CD8-positive, alpha-beta memory T cell (primary cell): ENCODE results near the gene SYNGR2. TPM values are rescaled to one million over a fixed set of nuclear protein-coding genes. Genes with fewer than 3 reads are reported as not detected.

ENCODE experiments used
- CTCF ChIA-PET: fragments of 350-600 bp; sonication (Branson Sonifier 250); formaldehyde crosslinking; loops from one replicate; lab custom pipeline; 2021; ENCODE audit warnings: antibody characterized with exemption; lab: Charles Lee
- POLR2A ChIA-PET: fragments of 350-600 bp; sonication (Branson Sonifier 250); formaldehyde crosslinking; loops from one replicate; lab custom pipeline; 2021; ENCODE audit warnings: antibody characterized with exemption; lab: Charles Lee
- DNase-seq, 5 donors: peaks; one replicate each; pipeline versions ENCODE4 v3.0.0 to v3.0.0-alpha.2; 2020 to 2022; ENCODE audit warnings: mixed read lengths in 1 of 5
- H3K27ac ChIP-seq: one replicate; pipeline ENCODE4 v1.7.0; 2013; ENCODE audit warnings: low read depth, mild to moderate bottlenecking, low read length, moderate library complexity
- H3K27me3 ChIP-seq: 2 replicates; pipeline ENCODE4 v1.7.0; 2013; ENCODE audit warnings: low read length, mild to moderate bottlenecking; ENCODE audit not compliant: insufficient read depth, poor library complexity, severe bottlenecking
- H3K36me3 ChIP-seq: 2 replicates; pipeline ENCODE4 v1.7.0; 2013; ENCODE audit warnings: mild to moderate bottlenecking, low read length, moderate library complexity; ENCODE audit not compliant: insufficient read depth
- H3K4me1 ChIP-seq: 2 replicates; pipeline ENCODE4 v1.7.0; 2013; ENCODE audit warnings: mild to moderate bottlenecking, low read length, moderate library complexity; ENCODE audit not compliant: insufficient read depth
- H3K4me3 ChIP-seq: 2 replicates; pipeline ENCODE4 v1.7.0; 2013; ENCODE audit warnings: mild to moderate bottlenecking, low read length
- H3K9me3 ChIP-seq: 2 replicates; pipeline ENCODE4 v1.7.0; 2013; ENCODE audit warnings: mild to moderate bottlenecking, low read length
- H3K27ac Mint-ChIP-seq, 8 donors: one replicate each; pipeline ENCODE4 v1.8.0; 2020 to 2021; ENCODE audit warnings: mixed read lengths in 8 of 8, mild to moderate bottlenecking in 6 of 8, inconsistent platforms in 3 of 8, moderate library complexity in 3 of 8
- H3K27me3 Mint-ChIP-seq, 2 donors: one replicate each; pipeline ENCODE4 v1.8.0; 2020 to 2021; ENCODE audit warnings: mixed read lengths in 2 of 2, mild to moderate bottlenecking in 1 of 2, moderate library complexity in 1 of 2
- H3K36me3 Mint-ChIP-seq, 3 donors: one replicate each; pipeline ENCODE4 v1.8.0; 2020 to 2021; ENCODE audit warnings: mixed read lengths in 3 of 3, inconsistent platforms in 1 of 3, mild to moderate bottlenecking in 1 of 3
- H3K4me1 Mint-ChIP-seq, 3 donors: one replicate each; pipeline ENCODE4 v1.8.0; 2020 to 2021; ENCODE audit warnings: mixed read lengths in 3 of 3, inconsistent platforms in 1 of 3, mild to moderate bottlenecking in 1 of 3
- H3K4me3 Mint-ChIP-seq, 7 donors: one replicate each; pipeline ENCODE4 v1.8.0; 2020 to 2021; ENCODE audit warnings: mixed read lengths in 7 of 7, mild to moderate bottlenecking in 6 of 7, moderate library complexity in 4 of 7, inconsistent platforms in 2 of 7
- H3K9me3 Mint-ChIP-seq, 5 donors: one replicate each; pipeline ENCODE4 v1.8.0; 2020 to 2022; ENCODE audit warnings: mixed read lengths in 5 of 5, mild to moderate bottlenecking in 3 of 5, moderate library complexity in 2 of 5, inconsistent platforms in 1 of 5
- polyA plus RNA-seq: library from polyadenylated mRNA; unstranded; fragments of 300-500 nt; fragmentation: Illumina TruSeq; gene quantifications from one replicate; pipeline ENCODE4 v1.2.3, GENCODE V29; 2021
- total RNA-seq, 2 experiments: library from RNA; stranded (reverse); gene quantifications; one replicate each; pipeline ENCODE4 v1.2.3, GENCODE V29; 2021

SYNGR2 gene
- total and polyA plus RNA-seq, 3 experiments from 2014 or later: 140 to 200 (median 186) TPM

GRCh38 chr17:78144736-78145641, 23.4 kb upstream of the SYNGR2 start:
- no peak overlapping the region for H3K4me3 Mint-ChIP-seq
- H3K4me3 ChIP-seq: no peak overlapping the region
- peak overlapping the region in 1 of 8 donors; percentile 54 for H3K27ac Mint-ChIP-seq
- peaks cover 17 to 47% (median 18%) of the 10 kb centered on the region in 3 donors for H3K4me1 Mint-ChIP-seq
- DNase-seq: no peak
- H3K9me3 ChIP-seq: no peaks in the 10 kb centered on the region
- peaks cover 13% of the 10 kb centered on the region for H3K36me3 ChIP-seq
- CTCF ChIA-PET: interaction anchor here (0.8 to 2.1 kb wide), 4 partner anchors 23 to 42 kb away, joined by 3 to 11 read pairs (median 3); partner anchors contain the start of gene TK1
- H3K36me3 Mint-ChIP-seq: peaks cover 0 to 20% (median 0%) of the 10 kb centered on the region in 3 donors
- no peaks in the 10 kb centered on the region for H3K27me3 ChIP-seq
- no peaks in the 10 kb centered on the region for H3K27me3 Mint-ChIP-seq
- no peaks in the 10 kb centered on the region for H3K9me3 Mint-ChIP-seq
- peaks cover 47% of the 10 kb centered on the region for H3K4me1 ChIP-seq
- H3K27ac ChIP-seq: peak overlapping the region; percentile 51
- POLR2A ChIA-PET: interaction anchor here (1.3 to 17.3 kb wide), 2 partner anchors 10 to 20 kb away, joined by 4 to 333 read pairs; partner anchors contain the start of genes TMC6 and TMC8

- no peaks in the 10 kb centered on the region for H3K9me3 Mint-ChIP-seq
- H3K4me3 Mint-ChIP-seq: no peak overlapping the region
- no peaks in the 10 kb centered on the region for H3K9me3 ChIP-seq
- H3K4me1 ChIP-seq: peaks cover 35% of the 10 kb centered on the region
- H3K4me3 ChIP-seq: no peak overlapping the region
- no peaks in the 10 kb centered on the region for H3K27me3 Mint-ChIP-seq
- no peak overlapping the region for H3K27ac Mint-ChIP-seq
- DNase-seq: no peak
- H3K27ac ChIP-seq: no peak overlapping the region
- ChIA-PET CTCF (interaction anchor here (1.4 kb wide), 1 partner anchor 34 kb away, joined by 4 read pairs; no protein-coding TSS in a partner anchor), POLR2A (no interaction called here)
- H3K36me3 ChIP-seq: peaks cover 11% of the 10 kb centered on the region
- peaks cover 0 to 13% (median 0%) of the 10 kb centered on the region in 3 donors for H3K36me3 Mint-ChIP-seq
- no peaks in the 10 kb centered on the region for H3K27me3 ChIP-seq
- peaks cover 7 to 37% (median 10%) of the 10 kb centered on the region in 3 donors for H3K4me1 Mint-ChIP-seq
Observed at GRCh38 chr17:78146471-78146869, 21.9 kb upstream of the SYNGR2 start.

- POLR2A ChIA-PET: no interaction called here
- H3K4me3 ChIP-seq: no peak overlapping the region
- no peak overlapping the region for H3K27ac Mint-ChIP-seq
Observed at GRCh38 chr17:78146881-78147280, 21.5 kb upstream of the SYNGR2 start.

GRCh38 chr17:78147315-78147998, 20.9 kb upstream of the SYNGR2 start:
- Histone ChIP-seq H3K4me1 (peaks cover 25% of the 10 kb centered on the region), H3K9me3 (no peaks in the 10 kb centered on the region), H3K36me3 (peaks cover 3% of the 10 kb centered on the region), H3K4me3 (no peak overlapping the region), H3K27ac (no peak overlapping the region), H3K27me3 (no peaks in the 10 kb centered on the region)
- ChIA-PET POLR2A (no interaction called here), CTCF (interaction anchor here (1.0 to 1.6 kb wide), 3 partner anchors 9 to 35 kb away, joined by 3 to 5 read pairs (median 4); no protein-coding TSS in a partner anchor)
- Mint-ChIP-seq H3K9me3 (no peaks in the 10 kb centered on the region), H3K36me3 (peaks cover 0 to 3% (median 0%) of the 10 kb centered on the region in 3 donors), H3K27ac (peak overlapping the region in 3 of 8 donors; percentile 17 to 72 (median 26)), H3K27me3 (no peaks in the 10 kb centered on the region), H3K4me3 (no peak overlapping the region), H3K4me1 (peaks cover 4 to 27% (median 9%) of the 10 kb centered on the region in 3 donors)
- DNase-seq: no peak

More at GRCh38 chr17:78146881-78147280, 21.5 kb upstream of the SYNGR2 start:
- Mint-ChIP-seq H3K27me3 (no peaks in the 10 kb centered on the region), H3K4me3 (no peak overlapping the region), H3K9me3 (no peaks in the 10 kb centered on the region), H3K4me1 (peaks cover 7 to 33% (median 10%) of the 10 kb centered on the region in 3 donors), H3K36me3 (peaks cover 0 to 9% (median 0%) of the 10 kb centered on the region in 3 donors)
- H3K9me3 ChIP-seq: no peaks in the 10 kb centered on the region
- DNase-seq: no peak
- H3K27ac ChIP-seq: no peak overlapping the region
- CTCF ChIA-PET: interaction anchor here (1.4 kb wide), 1 partner anchor 34 kb away, joined by 4 read pairs; no protein-coding TSS in a partner anchor
- peaks cover 8% of the 10 kb centered on the region for H3K36me3 ChIP-seq
- no peaks in the 10 kb centered on the region for H3K27me3 ChIP-seq
- H3K4me1 ChIP-seq: peaks cover 31% of the 10 kb centered on the region

GRCh38 chr17:78148286-78149016, 19.9 kb upstream of the SYNGR2 start:
- no peaks in the 10 kb centered on the region for H3K36me3 ChIP-seq
- POLR2A ChIA-PET: no interaction called here

GRCh38 chr17:78151514-78152008, 16.8 kb upstream of the SYNGR2 start:
- no peak overlapping the region for H3K27ac ChIP-seq
- no peaks in the 10 kb centered on the region for H3K9me3 ChIP-seq
- H3K27me3 Mint-ChIP-seq: no peaks in the 10 kb centered on the region
- DNase-seq: no peak
- H3K27me3 ChIP-seq: no peaks in the 10 kb centered on the region
- POLR2A ChIA-PET: no interaction called here
- H3K4me3 ChIP-seq: no peak overlapping the region
- peak overlapping the region in 1 of 8 donors; percentile 33 for H3K27ac Mint-ChIP-seq
- no peaks in the 10 kb centered on the region for H3K9me3 Mint-ChIP-seq
- CTCF ChIA-PET: interaction anchor here (0.9 to 1.5 kb wide), 2 partner anchors 9 to 12 kb away, joined by 3 to 4 read pairs; no protein-coding TSS in a partner anchor
- no peaks in the 10 kb centered on the region for H3K36me3 ChIP-seq
- no peak overlapping the region for H3K4me3 Mint-ChIP-seq
- peaks cover 13% of the 10 kb centered on the region for H3K4me1 ChIP-seq
- no peaks in the 10 kb centered on the region for H3K36me3 Mint-ChIP-seq
- peaks cover 0 to 6% (median 3%) of the 10 kb centered on the region in 3 donors for H3K4me1 Mint-ChIP-seq

More at GRCh38 chr17:78148286-78149016, 19.9 kb upstream of the SYNGR2 start:
- H3K27me3 Mint-ChIP-seq: no peaks in the 10 kb centered on the region
- no peaks in the 10 kb centered on the region for H3K36me3 Mint-ChIP-seq
- Histone ChIP-seq H3K4me3 (no peak overlapping the region), H3K27ac (no peak overlapping the region), H3K4me1 (peaks cover 19% of the 10 kb centered on the region), H3K9me3 (no peaks in the 10 kb centered on the region), H3K27me3 (no peaks in the 10 kb centered on the region)
- CTCF ChIA-PET: interaction anchor here (1.0 to 1.6 kb wide), 2 partner anchors 10 to 14 kb away, joined by 3 to 5 read pairs; no protein-coding TSS in a partner anchor
- peaks cover 0 to 19% (median 3%) of the 10 kb centered on the region in 3 donors for H3K4me1 Mint-ChIP-seq
- DNase-seq: no peak
- peak overlapping the region in 2 of 8 donors; percentile 35 to 54 for H3K27ac Mint-ChIP-seq
- peak overlapping the region in 1 of 7 donors; percentile 13 for H3K4me3 Mint-ChIP-seq
- H3K9me3 Mint-ChIP-seq: no peaks in the 10 kb centered on the region
